Lung (tissue), 12 donors: ENCODE results near the gene GALNT6. TPM values are rescaled to one million over a fixed set of nuclear protein-coding genes. Genes with fewer than 3 reads are reported as not detected.

Experiments used
- ATAC-seq: fragments of 200-7000 bp; cut with Tn5 transposase; one replicate; pipeline ENCODE4 v1.9.1; 2020; ENCODE audit warnings: moderate number of reproducible peaks; ENCODE audit not compliant: insufficient read depth, low FRiP score
- DNase-seq, 3 donors: peaks; one replicate each; pipeline ENCODE4 v3.0.0-alpha.2; 2013 to 2017
- H3K27ac ChIP-seq, 2 donors: one replicate each; pipeline ENCODE4 v1.5.1; 2013; ENCODE audit warnings: mild to moderate bottlenecking in 2 of 2, moderate library complexity in 2 of 2, control low read depth in 1 of 2, inconsistent platforms in 1 of 2, low read depth in 1 of 2, low read length in 1 of 2
- H3K27me3 ChIP-seq, 3 donors: one replicate each; pipeline ENCODE4 v1.5.1; 2013; ENCODE audit warnings: low read length in 2 of 3; ENCODE audit not compliant: control insufficient read depth in 3 of 3, insufficient read depth in 3 of 3
- H3K36me3 ChIP-seq, 4 donors: one replicate each; pipeline ENCODE4 v1.5.1; 2013; ENCODE audit warnings: low read length in 4 of 4, mild to moderate bottlenecking in 1 of 4, moderate library complexity in 1 of 4; ENCODE audit not compliant: control insufficient read depth in 4 of 4, insufficient read depth in 4 of 4
- H3K4me1 ChIP-seq, 5 donors: one replicate each; pipeline ENCODE4 v1.5.1; 2013; ENCODE audit warnings: low read length in 5 of 5, mild to moderate bottlenecking in 2 of 5, moderate library complexity in 1 of 5; ENCODE audit not compliant: control insufficient read depth in 5 of 5, insufficient read depth in 5 of 5
- H3K4me3 ChIP-seq: one replicate; pipeline ENCODE4 v1.5.1; 2013; ENCODE audit warnings: mild to moderate bottlenecking, control low read depth, moderate library complexity
- H3K9ac ChIP-seq, 2 donors: one replicate each; pipeline ENCODE4 v1.5.1; 2013; ENCODE audit warnings: low read length in 2 of 2, control low read depth in 1 of 2; ENCODE audit not compliant: insufficient read depth in 1 of 2
- H3K9me3 ChIP-seq, 4 donors: one replicate each; pipeline ENCODE4 v1.5.1; 2013; ENCODE audit warnings: low read length in 3 of 4, mild to moderate bottlenecking in 1 of 4, moderate library complexity in 1 of 4; ENCODE audit not compliant: control insufficient read depth in 4 of 4, insufficient read depth in 3 of 4
- CTCF ChIP-seq: IDR thresholded peaks from 2 replicates; pipeline ENCODE4 v1.5.1; 2012; ENCODE audit warnings: mild to moderate bottlenecking; ENCODE audit errors: control extremely low read depth, extremely low read depth
- WGBS, 2 donors: extraction: QIAGEN DNeasy Blood & Tissue Kit; methylation state at CpG; one replicate each; pipeline ENCODE4 v1.1.7; 2013; 5-methylcytosine and 5-hydroxymethylcytosine counted together
- polyA plus RNA-seq, 2 donors: library from polyadenylated mRNA; stranded (reverse); fragments of 200-250 nt; gene quantifications; one replicate each; pipeline ENCODE4 v1.2.1, GENCODE V29; 2013
- total RNA-seq, 2 donors: library from RNA; depleted of rRNA in 1 of 2; stranded (reverse); fragments of >200 nt in 1 of 2; gene quantifications; one replicate each; pipeline ENCODE4 v1.2.1, GENCODE V29; 2014 to 2021
- donor health status: control.
- donor health status: control.
- donor health status: Bipolar disorder and iron deficiency.
- donor health status: healthy.
- donor health status: DM: yes; HTN: yes; CAD: no.

Gene GALNT6
- total and polyA plus RNA-seq, 4 donors, result 5.5 to 36.0 (median 9.0) TPM

- 46 to 81% methylated on average over 1 of the region's 1 CpG for WGBS, 2 donors
- Histone ChIP-seq H3K27me3 (no peaks in the 10 kb centered on the region), H3K9me3 (no peaks in the 10 kb centered on the region), H3K4me1 (no peaks in the 10 kb centered on the region), H3K27ac (no peak overlapping the region), H3K9ac (no peak overlapping the region), H3K4me3 (no peak overlapping the region), H3K36me3 (no peaks in the 10 kb centered on the region)
- no peak for ATAC-seq
- no peak for DNase-seq
- TF ChIP-seq CTCF, result no peak
These were observed 43.1 kb upstream of the GALNT6 start for GRCh38 chr12:51434305-51434704.

- peaks cover 0 to 1% (median 0%) of the 10 kb centered on the region in 4 donors for H3K9me3 ChIP-seq
- H3K9ac ChIP-seq, result no peak overlapping the region
- no peak overlapping the region for H3K27ac ChIP-seq
- no peaks in the 10 kb centered on the region for H3K36me3 ChIP-seq
- ATAC-seq, result no peak
- no peak for TF ChIP-seq CTCF
- H3K27me3 ChIP-seq, result no peaks in the 10 kb centered on the region
- no peak overlapping the region for H3K4me3 ChIP-seq
- 78 to 84% methylated on average over 2 of the region's 2 CpGs for whole genome bisulfite sequencing, 2 donors
- H3K4me1 ChIP-seq, result no peaks in the 10 kb centered on the region
- DNase-seq, result no peak
These were observed 41.7 kb upstream of the GALNT6 start for GRCh38 chr12:51432921-51433320.

GRCh38 chr12:51430196-51430895 is 39.1 kb upstream of the GALNT6 start:
- H3K9me3 ChIP-seq, result peaks cover 0 to 1% (median 0%) of the 10 kb centered on the region in 4 donors
- TF ChIP-seq CTCF, result no peak
- no peak overlapping the region for H3K27ac ChIP-seq
- DNase-seq (peak in 2 of 3 donors; percentile 17 to 53), ATAC-seq (no peak)
- H3K9ac ChIP-seq, result no peak overlapping the region
- H3K36me3 ChIP-seq, result no peaks in the 10 kb centered on the region
- no peak overlapping the region for H3K4me3 ChIP-seq
- H3K27me3 ChIP-seq, result peaks cover 0 to 11% (median 4%) of the 10 kb centered on the region in 3 donors
- H3K4me1 ChIP-seq, result no peaks in the 10 kb centered on the region
- WGBS, 2 donors, result 49 to 58% methylated on average over 4 of the region's 4 CpGs
